Kidney (tissue), 14 donors: Measurements from ENCODE around the gene BACH1. TPM values are rescaled to one million over a fixed set of nuclear protein-coding genes. Genes with fewer than 3 reads are reported as not detected.

ENCODE experiments used
- DNase-seq, 5 donors: peaks; one replicate each; pipeline ENCODE4 v3.0.0-alpha.2; 2013 to 2020
- FAIRE-seq: peaks from 2 replicates; lab custom pipeline; 2012; peaks lifted over from hg19 to GRCh38; lab: Jason Lieb, UNC
- H3K27ac ChIP-seq, 2 donors: one replicate each; pipeline ENCODE4 v1.7.0; 2013; ENCODE audit warnings: low read depth in 2 of 2, low read length in 2 of 2, inconsistent platforms in 1 of 2
- H3K27me3 ChIP-seq: one replicate; pipeline ENCODE4 v1.7.1; 2013; ENCODE audit warnings: low read length, inconsistent platforms; ENCODE audit not compliant: control insufficient read depth, insufficient read depth
- H3K36me3 ChIP-seq, 3 donors: one replicate each; pipeline versions ENCODE4 v1.7.0 to v1.7.1; 2013; ENCODE audit warnings: low read length in 3 of 3, control low read depth in 1 of 3, inconsistent platforms in 1 of 3; ENCODE audit not compliant: insufficient read depth in 3 of 3, control insufficient read depth in 2 of 3
- H3K4me1 ChIP-seq, 3 donors: one replicate each; pipeline versions ENCODE4 v1.7.0 to v1.7.1; 2013; ENCODE audit warnings: low read length in 3 of 3, inconsistent platforms in 1 of 3, low read depth in 1 of 3; ENCODE audit not compliant: control insufficient read depth in 2 of 3, insufficient read depth in 2 of 3
- H3K4me3 ChIP-seq, 3 donors: one replicate each; pipeline versions ENCODE4 v1.7.0 to v1.8.1; 2013; ENCODE audit warnings: low read length in 3 of 3, control low read depth in 1 of 3, inconsistent platforms in 1 of 3
- H3K9ac ChIP-seq, 3 donors: one replicate each; pipeline versions ENCODE4 v1.7.0 to v1.7.1; 2013; ENCODE audit warnings: low read length in 3 of 3, control low read depth in 1 of 3, inconsistent platforms in 1 of 3
- H3K9me3 ChIP-seq, 3 donors: one replicate each; pipeline versions ENCODE4 v1.7.0 to v1.7.1; 2013; ENCODE audit warnings: low read length in 3 of 3, control low read depth in 1 of 3, inconsistent platforms in 1 of 3; ENCODE audit not compliant: control insufficient read depth in 2 of 3, insufficient read depth in 1 of 3
- intact Hi-C: fragments of 100-400 bp; cut with DNase I; formaldehyde crosslinking; loops from one replicate; pipeline ENCODE4 v1.11.1; 2022
- polyA plus RNA-seq: library from polyadenylated mRNA; stranded (reverse); fragments of 350-450 nt; fragmentation: Illumina TruSeq; extraction: RNeasy Lipid Tissue Mini Kit (QIAGEN cat#74804); gene quantifications from one replicate; pipeline ENCODE4 v1.2.3, GENCODE V29; 2014; ENCODE audit warnings: low read depth, low replicate concordance; ENCODE audit not compliant: insufficient read depth
- total RNA-seq: library from RNA; stranded (reverse); fragmentation: NEBNext Ultra II Directional; extraction: Animal tissue kit (Norgen Biotek cat#: 25700); gene quantifications from one replicate; pipeline ENCODE4 v1.2.1, GENCODE V29; 2021
- TF ChIP-seq, protein P1 (sequence below): IDR thresholded peaks from 3 replicates; pipeline ENCODE4 v1.5.1; 2012; ENCODE audit warnings: mild to moderate bottlenecking, moderate library complexity, borderline replicate concordance; ENCODE audit not compliant: insufficient read depth; ENCODE audit errors: extremely low read depth
- donor health status: control.
- donor health status: control.
- donor health status: control.
- donor health status: control.
- donor health status: control.
- donor health status: DM: yes; HTN: yes; CAD: no.
- donor health status: Normal renal cell carcinoma (clear cell type).

BACH1 gene
- total and polyA plus RNA-seq, 2 donors from 2014 or later = 5.6 to 85.1 TPM

- peaks cover 0 to 2% (median 2%) of the 10 kb centered on the region in 3 donors for H3K36me3 ChIP-seq
- H3K9me3 ChIP-seq = no peaks in the 10 kb centered on the region
- no peak overlapping the region for H3K4me3 ChIP-seq
- H3K27me3 ChIP-seq = no peaks in the 10 kb centered on the region
- intact Hi-C loops = loop anchor here (10.0 kb wide), 1 partner anchor 133 kb away; no protein-coding TSS in a partner anchor
- H3K4me1 ChIP-seq = peaks cover 0 to 31% (median 14%) of the 10 kb centered on the region in 3 donors
- H3K27ac ChIP-seq = no peak overlapping the region
- DNase-seq (no peak), FAIRE-seq (no peak)
- TF ChIP-seq, protein P1, sequence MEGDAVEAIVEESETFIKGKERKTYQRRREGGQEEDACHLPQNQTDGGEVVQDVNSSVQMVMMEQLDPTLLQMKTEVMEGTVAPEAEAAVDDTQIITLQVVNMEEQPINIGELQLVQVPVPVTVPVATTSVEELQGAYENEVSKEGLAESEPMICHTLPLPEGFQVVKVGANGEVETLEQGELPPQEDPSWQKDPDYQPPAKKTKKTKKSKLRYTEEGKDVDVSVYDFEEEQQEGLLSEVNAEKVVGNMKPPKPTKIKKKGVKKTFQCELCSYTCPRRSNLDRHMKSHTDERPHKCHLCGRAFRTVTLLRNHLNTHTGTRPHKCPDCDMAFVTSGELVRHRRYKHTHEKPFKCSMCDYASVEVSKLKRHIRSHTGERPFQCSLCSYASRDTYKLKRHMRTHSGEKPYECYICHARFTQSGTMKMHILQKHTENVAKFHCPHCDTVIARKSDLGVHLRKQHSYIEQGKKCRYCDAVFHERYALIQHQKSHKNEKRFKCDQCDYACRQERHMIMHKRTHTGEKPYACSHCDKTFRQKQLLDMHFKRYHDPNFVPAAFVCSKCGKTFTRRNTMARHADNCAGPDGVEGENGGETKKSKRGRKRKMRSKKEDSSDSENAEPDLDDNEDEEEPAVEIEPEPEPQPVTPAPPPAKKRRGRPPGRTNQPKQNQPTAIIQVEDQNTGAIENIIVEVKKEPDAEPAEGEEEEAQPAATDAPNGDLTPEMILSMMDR = no peak
- no peak overlapping the region for H3K9ac ChIP-seq
Observed at GRCh38 chr21:29307718-29308455, 9.2 kb downstream of the BACH1 start.

GRCh38 chr21:29308456-29308783 is 9.7 kb downstream of the BACH1 start:
- H3K27me3 ChIP-seq = no peaks in the 10 kb centered on the region
- no peaks in the 10 kb centered on the region for H3K9me3 ChIP-seq
- FAIRE-seq (no peak), DNase-seq (no peak)
- H3K4me1 ChIP-seq = peaks cover 0 to 27% (median 13%) of the 10 kb centered on the region in 3 donors
- no peak overlapping the region for H3K4me3 ChIP-seq
- no peak overlapping the region for H3K27ac ChIP-seq
- H3K36me3 ChIP-seq = peaks cover 0 to 2% (median 2%) of the 10 kb centered on the region in 3 donors
- TF ChIP-seq, protein P1 = no peak
- intact Hi-C loops = loop anchor here (10.0 kb wide), 1 partner anchor 134 kb away; no protein-coding TSS in a partner anchor
- no peak overlapping the region for H3K9ac ChIP-seq

GRCh38 chr21:29309703-29310102 is 11.0 kb downstream of the BACH1 start:
- Histone ChIP-seq H3K4me1 (peaks cover 0 to 22% (median 10%) of the 10 kb centered on the region in 3 donors), H3K9ac (no peak overlapping the region), H3K27me3 (no peaks in the 10 kb centered on the region), H3K27ac (no peak overlapping the region), H3K4me3 (no peak overlapping the region), H3K36me3 (peaks cover 0 to 2% (median 2%) of the 10 kb centered on the region in 3 donors), H3K9me3 (no peaks in the 10 kb centered on the region)
- DNase-seq (no peak), FAIRE-seq (no peak)
- TF ChIP-seq, protein P1 = no peak
- intact Hi-C loops = loop anchor here (10.0 kb wide), 1 partner anchor 135 kb away; no protein-coding TSS in a partner anchor
